GM20000 (cell line): ENCODE measurements around the gene CBR1.

Experiments used
- DNase-seq: peaks from one replicate; pipeline ENCODE4 v3.0.0; 2012; ENCODE audit warnings: low spot score
- TF ChIP-seq, protein P1 (sequence below): IDR thresholded peaks from 2 replicates; pipeline ENCODE4 v1.5.1; 2012; ENCODE audit warnings: mild to moderate bottlenecking, control low read depth; ENCODE audit errors: extremely low read depth, missing control alignments

CBR1 gene

DNA sequence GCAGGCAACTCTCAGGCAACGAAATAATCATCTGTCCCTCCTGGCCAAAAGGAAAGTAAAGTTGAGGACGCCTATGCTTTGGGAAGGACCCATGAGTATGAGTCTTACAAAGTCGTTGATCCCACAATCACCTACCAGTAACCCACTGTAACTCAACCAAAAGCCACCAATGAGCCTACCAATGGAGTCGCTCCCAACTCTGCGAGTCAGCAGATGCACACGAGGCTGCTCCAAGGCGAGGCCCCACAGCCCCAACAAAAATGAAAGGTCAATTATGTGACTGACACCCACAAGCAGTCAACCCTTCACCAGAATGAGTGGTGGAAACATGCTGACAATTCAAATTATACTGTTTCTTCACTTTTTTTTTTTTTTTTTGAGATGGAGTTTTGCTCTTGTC is 21.5 kb upstream of the CBR1 start:
- DNase-seq, result no peak
- TF ChIP-seq, protein P1, sequence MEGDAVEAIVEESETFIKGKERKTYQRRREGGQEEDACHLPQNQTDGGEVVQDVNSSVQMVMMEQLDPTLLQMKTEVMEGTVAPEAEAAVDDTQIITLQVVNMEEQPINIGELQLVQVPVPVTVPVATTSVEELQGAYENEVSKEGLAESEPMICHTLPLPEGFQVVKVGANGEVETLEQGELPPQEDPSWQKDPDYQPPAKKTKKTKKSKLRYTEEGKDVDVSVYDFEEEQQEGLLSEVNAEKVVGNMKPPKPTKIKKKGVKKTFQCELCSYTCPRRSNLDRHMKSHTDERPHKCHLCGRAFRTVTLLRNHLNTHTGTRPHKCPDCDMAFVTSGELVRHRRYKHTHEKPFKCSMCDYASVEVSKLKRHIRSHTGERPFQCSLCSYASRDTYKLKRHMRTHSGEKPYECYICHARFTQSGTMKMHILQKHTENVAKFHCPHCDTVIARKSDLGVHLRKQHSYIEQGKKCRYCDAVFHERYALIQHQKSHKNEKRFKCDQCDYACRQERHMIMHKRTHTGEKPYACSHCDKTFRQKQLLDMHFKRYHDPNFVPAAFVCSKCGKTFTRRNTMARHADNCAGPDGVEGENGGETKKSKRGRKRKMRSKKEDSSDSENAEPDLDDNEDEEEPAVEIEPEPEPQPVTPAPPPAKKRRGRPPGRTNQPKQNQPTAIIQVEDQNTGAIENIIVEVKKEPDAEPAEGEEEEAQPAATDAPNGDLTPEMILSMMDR, result no peak

DNA sequence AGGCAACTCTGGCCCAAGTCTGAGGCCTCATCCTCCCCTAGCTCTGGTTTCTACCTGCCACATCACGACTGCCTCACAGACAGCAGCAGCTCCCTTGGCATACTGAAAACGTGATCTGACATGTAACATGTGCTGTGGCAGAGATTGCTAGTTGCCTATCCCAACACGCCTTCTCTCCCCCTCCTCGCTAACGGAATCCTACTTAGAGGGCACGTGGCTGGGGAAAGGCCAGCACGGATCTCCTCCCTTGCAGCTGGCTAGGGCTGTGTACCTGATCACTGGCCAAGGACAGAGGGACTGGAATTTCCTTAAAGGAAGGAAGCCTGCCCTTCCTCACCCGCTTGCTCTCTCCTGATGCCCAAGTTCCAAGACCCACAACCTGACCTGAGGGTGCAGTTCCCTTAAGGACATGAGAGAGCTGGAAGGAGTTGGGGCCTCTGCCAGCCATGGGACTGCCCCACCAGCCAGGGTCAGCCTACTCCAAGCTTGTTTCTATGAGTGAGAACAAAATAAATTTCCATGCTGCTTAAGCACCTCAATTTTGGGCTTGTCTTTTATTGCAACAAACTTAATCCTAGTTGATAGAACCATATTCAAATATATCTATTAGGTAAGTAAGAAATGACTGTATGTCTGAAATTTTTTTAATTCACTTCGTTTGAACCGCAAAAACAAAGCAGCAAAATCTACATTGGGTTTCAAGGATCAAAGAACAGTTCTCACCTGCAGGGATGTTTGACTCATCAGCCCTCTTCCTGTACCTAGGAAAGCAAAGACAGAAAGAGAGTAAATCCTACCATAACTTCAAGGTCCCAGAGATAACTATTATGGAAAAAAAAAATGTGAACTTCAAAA is 16.7 kb upstream of the CBR1 start:
- no peak for DNase-seq
- TF ChIP-seq, protein P1, result no peak

DNA sequence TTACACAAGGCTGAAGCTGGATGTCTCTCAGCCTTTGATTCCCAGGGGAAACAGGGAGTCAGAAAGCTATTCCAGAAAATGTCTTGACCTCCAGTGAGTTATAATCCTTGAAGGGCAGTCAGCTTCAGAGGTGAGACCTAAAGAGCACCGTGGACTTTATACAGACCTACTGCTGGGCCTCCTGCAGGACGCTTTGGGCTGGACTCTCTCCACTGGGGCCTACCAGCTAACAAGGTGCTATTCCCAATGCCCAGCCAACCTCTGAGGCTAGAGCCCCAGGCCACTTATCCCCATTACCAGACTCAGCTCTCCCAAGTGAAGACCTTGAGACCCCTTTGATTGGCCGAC is 16.1 kb upstream of the CBR1 start:
- TF ChIP-seq, protein P1, result no peak
- DNase-seq, result no peak

DNA sequence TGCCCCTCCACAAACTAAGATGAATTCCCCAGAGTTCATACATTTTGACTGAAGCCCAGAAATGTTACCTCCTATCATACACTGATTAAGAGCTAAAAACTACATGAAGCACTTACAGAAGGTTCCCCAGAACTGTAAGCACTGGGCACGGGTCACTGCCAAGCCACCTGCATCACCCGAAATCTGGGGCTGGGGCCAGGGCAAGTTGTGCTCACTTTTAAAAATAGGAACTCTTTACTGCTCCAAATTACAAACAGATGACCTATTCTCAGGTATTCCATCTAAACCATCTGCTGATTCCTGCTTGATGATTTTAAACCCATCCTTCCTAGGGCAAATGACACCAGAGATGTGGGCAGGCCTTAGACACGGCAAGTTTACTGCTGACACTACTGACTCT is 14.3 kb upstream of the CBR1 start:
- TF ChIP-seq, protein P1, result no peak
- no peak for DNase-seq

DNA sequence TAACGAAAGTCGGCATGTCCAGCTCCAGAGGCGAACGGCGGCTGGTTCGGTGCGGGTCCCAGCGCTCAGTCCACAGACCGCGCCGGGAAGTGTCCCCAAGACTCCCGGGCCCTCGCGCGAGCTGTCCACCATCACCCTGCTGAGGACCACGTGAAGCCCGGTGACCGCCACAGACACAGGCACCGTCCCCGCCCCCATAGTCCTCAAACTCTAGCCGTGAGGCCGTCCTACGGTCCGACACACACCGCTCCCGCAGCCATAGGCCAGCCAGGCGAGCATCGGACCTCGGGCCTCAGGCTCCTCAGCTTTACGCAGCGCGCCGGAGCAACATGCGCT is 10.0 kb upstream of the CBR1 start:
- TF ChIP-seq, protein P1, result no peak
- DNase-seq, result peak; percentile 46

DNA sequence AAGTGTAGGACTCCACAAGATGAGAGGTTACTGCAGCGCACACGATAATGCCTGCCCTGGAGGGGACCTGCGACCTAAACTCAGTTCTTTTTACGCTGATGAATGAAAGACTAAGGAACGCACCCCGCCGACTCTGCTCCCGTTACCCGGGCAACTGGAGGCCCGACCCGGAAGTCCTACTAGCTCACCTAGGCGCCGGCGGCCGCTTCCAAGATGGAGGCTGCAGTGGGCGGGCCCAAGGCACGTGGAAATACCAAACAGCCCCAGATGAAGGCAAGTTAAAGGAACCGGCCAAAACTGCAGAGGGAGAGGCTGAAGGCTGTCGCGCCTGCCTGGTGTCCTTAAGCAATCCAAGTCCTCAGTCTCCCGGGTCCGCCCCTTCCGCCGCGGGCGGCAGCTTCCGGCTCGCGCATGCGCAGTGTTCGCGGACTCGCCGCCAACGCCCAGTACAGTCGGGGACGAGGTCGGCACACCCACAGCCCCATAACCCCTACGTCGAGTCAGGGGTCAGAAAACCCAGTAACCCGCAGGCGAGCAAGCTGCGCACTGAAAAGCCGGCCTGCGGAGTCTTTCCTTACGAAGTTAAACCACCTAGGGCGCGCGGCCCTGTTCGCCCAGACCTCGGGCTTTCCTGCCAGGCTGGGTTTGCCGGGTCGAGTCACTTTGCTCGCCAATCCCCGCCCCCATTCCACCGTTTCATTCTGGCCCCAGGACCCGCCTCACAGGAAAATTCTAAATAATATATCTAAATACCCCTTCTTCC is 9.5 kb upstream of the CBR1 start, which contains the start of gene SETD4:
Gene SETD4 (minus strand): TSS at position 368 of the 763 bp plus-strand sequence. CDS start 1,638 bp downstream, outside the sequence.
- peak; percentile 95 for DNase-seq
- TF ChIP-seq, protein P1, result no peak

DNA sequence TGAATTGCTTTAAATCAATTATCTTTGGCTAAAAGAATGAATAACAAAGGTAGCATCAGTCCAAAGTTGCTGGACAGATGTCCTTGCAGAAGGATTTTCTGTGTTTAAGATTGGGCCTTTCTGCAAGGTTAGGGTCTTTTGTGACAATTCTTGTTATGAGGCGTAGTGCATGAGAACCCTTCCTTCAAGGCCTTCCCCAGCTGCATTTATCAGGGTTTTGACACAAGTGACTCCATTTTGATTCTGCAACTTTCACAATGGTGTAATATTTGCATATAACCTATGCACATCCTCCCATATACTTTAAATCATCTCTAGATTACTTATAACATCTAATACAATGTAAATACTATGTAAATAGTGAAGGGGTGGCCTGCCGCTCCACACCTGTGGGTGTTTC is 8.4 kb upstream of the CBR1 start:
- no peak for DNase-seq
- TF ChIP-seq, protein P1, result no peak
